HL-60/S4 treated with retinoic acid at 250 ng/mL for 4 days and 3 days (cell line): Measurements from ENCODE around the gene GMPR2.

Experiments used
- in situ Hi-C: fragments of 300-500 bp; cut with MboI; formaldehyde crosslinking; loops from 2 replicates; pipeline ENCODE4 v1.7.0; 2022; ENCODE audit warnings: low sequenced_read_pairs

The GMPR2 gene

GRCh38 chr14:24262821-24263733 is 30.3 kb downstream of the GMPR2 start, which contains the start of gene TGM1:
TSS of gene TGM1 (minus strand) at chr14:24263177. CDS start at chr14:24262352, 825 bp downstream.
- in situ Hi-C loops: no loop called here

GRCh38 chr14:24263848-24264247 is 31.1 kb downstream of the GMPR2 start:
- in situ Hi-C loops: no loop called here

DNA sequence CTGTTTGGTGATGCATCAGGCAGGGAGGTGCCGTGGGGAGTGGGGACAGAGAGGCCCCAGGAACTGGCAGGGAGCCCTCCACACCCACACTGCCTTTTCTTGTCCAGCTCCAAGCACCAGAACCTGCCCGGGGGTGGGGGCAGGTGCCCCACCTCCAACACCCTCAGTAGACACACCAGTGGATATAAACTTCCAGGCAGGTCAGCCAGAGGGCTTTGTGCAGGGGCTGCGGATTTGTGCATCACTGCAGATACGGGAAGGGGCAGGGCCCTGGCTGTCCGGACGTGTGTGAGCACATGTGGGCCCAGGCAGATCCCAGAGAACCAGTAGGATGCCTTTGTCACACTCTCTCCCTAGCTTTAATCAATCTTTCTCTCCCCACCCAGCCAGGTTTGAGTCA is 31.6 kb downstream of the GMPR2 start:
- in situ Hi-C loops: no loop called here

DNA sequence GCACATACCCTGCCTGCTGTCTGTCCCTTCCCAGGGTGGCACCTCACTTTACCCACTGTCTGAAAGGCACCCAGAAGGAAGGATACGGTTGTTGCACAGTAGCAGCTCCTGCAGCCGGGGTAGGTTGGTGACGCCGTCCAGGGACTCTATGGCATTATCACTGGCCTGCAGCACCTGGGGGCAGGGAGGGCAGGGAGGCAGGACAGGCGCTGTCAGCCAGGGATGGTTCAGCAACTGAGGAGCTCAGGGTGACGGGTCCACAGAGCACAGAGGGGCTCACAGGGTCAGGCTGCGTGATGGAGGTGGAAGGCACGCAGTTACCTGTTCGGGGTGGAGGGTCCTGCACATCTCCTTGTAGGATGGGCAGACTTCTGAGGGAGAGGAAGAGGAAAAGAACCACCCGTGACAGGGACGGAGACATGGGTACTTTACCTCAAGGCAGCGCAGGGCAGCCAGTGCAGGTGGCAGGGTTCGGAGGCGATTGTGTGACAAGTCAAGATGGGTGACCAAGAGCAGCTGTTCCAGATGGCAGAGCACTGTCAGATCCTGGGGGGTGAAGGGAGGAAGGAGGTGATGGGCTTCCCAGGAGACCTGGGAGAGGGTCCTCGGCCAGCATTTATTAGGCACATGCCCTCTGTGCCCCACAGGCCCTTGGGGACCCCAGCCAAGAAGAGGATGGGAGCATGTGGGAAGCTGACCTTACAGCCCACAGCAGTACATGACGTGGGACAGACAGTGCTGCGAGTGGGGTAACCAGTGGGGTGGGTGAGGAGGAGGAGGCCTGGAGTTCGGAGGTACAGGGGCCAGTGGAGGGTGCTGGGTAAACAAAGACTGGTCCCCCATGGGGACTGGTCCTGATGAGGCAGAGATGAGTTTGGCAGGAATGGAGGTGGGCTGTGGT is 33.9 kb downstream of the GMPR2 start:
- in situ Hi-C loops: no loop called here

DNA sequence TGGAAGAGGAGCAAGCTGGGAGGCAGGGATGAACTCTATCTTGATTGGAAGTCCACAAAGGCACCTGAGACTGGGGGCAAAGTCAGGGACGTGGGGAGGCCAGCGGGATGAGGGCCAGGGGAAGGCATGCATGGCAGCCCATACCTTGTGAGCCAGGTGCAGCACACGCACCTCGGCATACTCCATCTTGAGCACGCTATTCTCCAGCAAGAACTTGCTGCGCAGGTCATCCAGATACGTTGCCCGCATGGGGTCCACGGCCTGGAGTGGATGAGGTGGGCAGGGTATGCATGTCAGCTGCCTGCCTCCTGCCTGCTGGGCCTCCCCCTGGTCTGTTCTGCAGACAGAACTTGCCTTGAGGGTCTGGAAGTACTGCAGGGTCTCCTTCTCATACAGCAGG is 34.8 kb downstream of the GMPR2 start:
- in situ Hi-C loops: no loop called here

GRCh38 chr14:24268225-24268624 is 35.5 kb downstream of the GMPR2 start:
- in situ Hi-C loops: no loop called here

DNA sequence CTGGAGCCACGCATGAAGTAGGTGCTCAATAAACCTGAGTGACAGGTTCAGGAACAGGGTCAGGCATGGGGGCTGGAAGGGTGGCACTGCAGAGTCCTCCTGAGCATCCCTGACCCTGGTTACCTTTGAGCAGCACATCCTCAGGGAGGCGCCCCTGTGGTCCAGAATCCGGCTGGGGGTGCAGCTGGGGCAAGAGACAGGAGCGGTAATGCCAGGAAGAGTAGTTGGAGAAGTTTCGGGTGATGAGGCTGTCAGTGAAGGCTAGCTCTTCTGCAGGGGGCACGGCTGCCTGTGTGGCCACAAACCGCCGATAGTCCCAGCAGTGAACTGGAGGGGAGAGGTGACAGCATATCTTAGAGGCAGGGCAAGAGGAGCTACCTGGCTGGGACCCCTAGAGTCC is 36.6 kb downstream of the GMPR2 start:
- in situ Hi-C loops: no loop called here

DNA sequence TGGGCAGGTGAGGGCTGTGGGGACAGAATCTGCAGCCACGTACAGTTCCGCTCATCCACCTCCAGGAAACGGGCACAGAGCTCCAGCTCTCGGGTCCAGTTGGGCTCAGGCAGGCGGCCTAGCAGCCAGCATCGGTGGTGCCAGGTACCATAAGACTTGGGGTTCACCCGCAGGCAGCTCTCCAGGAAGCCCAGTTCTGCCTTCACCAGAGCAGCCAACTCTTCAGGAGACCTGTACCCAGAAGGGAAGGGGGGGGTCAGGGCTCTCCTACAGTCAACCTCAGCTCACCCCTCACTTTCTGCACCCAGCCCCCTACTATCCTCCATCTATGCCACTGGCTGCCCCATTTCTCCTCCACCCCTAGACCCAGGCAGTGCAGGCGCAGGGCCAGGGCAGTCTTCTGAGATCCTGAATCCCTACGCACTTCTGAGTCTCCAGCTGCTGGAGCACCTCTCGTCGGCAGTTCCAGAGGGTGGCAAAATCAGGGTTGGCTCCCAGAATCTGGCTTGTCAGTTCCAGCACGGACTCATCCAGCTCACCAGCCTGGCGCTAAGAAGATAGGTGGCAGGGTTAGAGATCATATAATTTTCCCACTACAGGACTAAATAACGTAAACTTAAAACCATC is 37.3 kb downstream of the GMPR2 start:
- in situ Hi-C loops: no loop called here

GRCh38 chr14:24270537-24271133 is 37.9 kb downstream of the GMPR2 start:
- in situ Hi-C loops: no loop called here

GRCh38 chr14:24271134-24271833 is 38.6 kb downstream of the GMPR2 start, which contains the start of gene RABGGTA:
TSS of gene RABGGTA (minus strand) at chr14:24271597. CDS start at chr14:24271115, 482 bp downstream.
- in situ Hi-C loops: no loop called here

DNA sequence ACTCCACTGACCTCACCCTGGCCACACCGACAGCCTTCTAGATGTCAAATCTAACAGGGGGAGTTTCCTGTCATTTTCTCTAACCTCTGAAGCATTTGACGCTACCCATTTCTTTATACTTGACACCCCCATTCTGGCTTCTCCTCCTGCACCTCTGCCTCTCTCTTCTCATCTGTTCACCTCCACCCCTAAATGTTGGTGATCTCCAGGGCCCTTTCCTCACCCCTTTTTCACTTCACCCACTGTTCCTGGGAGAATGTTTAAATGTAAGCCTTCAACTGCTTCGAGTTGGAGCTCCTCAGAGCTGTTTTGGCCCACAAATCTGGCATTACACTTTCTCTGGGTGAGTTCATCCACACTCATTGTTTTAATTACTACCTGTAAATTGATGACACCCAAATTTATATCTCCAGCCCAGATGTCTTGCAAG is 39.1 kb downstream of the GMPR2 start:
- in situ Hi-C loops: no loop called here

DNA sequence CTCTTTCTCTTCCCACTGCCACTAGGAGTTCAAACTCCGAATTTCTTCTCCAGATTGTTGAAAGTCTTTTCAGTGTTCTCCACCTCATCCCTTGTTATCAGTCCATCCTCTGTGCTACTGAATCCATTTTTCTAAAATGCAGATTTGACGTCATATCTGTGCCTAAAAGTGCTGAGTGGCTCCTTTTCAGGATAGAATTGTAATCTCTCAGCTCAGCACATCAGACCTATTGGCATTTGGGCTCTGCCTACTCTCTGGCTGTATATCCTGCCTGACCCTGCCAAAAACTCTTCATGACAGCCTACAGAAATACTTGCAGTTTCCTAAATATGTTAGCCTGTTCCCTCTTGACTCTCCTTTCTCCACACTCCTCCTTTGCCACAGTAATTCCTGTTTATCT is 39.7 kb downstream of the GMPR2 start:
- in situ Hi-C loops: no loop called here

DNA sequence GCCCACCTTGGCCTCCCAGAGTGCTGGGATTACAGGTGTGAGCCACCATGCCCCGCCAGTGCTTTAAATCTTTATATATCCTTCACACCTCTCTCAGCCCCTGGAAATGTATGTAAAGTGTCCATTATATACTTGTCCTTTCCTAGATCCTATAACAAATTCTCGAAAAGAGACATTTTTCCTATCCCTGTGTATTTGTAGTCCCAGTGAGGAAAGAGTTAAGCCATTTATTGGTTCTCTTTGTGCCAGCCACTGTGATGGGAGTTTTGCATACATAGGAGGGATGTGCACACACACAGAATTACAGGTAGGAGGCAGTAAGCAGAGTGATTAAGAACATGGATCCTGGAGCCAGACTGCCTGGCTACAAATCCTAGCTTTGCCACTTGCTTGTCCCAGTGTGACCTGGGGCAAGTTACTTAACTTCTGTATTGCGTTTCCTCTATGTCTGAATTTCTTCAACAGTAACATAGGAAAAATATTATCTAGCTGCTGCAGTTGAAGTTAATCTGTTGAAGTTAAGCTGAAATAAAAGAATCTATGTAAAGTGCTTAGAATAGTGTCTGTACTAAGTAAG is 40.8 kb downstream of the GMPR2 start:
- in situ Hi-C loops: no loop called here

DNA sequence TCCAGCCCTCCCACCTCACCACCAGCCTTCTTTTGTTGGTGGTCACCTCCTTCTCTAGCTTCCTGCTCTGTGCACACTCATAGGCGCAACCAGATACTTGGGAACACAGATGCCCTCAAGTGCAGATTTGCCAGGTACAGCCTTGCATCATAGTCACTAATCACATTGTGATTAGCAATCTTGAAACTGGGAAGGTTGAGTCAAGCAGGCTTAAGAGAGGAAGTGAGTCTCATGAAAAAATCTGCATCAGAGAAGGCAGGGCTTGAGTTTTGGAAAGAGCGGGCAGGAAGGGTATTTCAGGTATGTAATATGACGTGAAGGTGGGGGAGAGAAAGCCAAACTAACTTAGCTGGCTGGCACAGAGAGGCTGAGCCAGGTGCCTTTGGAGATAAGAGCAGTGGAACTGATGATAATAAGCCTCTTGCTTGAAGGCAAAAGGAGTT is 41.4 kb downstream of the GMPR2 start:
- in situ Hi-C loops: no loop called here

DNA sequence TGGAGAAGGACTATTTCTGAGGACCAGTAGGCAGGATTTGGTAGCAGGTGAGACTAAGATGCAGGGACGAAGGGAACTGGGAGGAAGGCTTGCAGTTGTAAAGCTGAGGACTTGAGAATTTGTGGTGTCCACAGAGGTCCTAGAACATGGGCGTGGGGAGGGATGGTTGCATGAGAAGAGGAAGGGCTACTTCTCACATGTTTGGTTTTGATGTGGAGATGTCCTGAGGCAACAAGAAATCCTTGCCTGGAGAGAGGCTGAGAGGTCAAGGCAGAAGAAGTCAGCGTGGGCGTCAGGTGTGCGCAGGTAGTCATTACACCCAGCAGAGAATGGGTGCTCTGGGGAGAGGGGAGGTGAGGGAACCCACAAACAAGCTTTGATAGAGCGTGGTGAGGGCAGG is 44.3 kb downstream of the GMPR2 start:
- in situ Hi-C loops: no loop called here

GRCh38 chr14:24277606-24278321 is 45.0 kb downstream of the GMPR2 start:
- in situ Hi-C loops: no loop called here

DNA sequence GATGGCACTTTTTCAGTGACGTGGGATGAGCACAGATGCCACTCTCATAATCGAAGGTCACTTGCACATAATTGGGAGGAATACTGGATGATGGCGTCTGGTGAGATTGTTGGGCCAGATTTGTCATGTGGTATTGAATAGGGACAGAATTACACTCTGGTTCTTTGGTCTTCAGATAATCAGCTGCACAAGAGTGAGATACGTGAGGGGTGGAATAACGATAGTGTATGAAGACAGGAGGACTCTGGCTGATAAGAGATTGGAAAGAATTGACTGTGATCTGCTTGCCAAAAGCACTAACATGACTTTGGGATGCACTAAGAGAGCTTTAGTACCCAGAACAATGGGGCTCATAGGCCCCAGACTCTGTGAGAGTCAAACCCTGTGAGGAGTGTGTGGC is 45.7 kb downstream of the GMPR2 start:
- in situ Hi-C loops: no loop called here

DNA sequence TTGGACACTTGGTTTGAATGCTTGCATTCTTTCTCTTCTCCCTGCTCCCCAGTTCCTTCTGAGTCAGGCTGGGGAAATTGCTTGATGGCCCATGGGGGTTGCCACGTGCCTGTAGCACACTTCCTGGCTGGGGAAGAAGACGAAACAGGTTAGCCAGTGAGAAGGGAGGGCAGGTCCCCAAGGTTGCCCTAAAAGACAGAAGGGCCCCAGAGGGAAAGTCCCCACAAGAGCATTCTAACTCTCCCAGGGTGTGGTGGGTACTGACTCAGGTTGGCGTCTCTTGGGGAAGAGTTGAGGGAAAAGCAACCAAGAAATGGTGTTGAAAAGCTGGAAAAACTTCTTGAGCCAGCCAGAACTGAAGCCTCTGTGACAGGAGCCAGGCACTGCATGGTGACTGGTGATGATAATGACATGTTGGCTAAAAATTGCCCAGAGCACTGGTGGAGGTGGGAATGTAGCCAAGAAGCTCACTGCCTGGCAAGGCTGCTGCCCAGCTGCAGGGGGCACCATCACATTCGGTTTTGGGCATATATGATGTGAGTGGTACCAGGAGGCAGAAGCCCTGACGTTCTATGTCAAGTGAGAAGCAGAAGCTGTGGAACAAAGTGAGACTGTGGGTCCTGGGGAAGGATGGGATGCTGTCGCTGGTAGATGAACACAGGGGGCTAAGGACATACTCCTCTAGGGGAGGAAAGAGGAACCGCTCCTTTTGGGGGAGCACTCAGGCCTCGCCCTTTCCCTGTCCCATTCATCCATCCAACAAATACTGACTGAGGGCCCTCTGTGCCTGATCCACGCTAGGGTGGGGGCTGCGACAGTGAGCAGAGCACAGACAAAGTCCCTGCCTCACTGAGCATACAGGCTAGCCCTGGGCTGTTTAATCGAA is 46.8 kb downstream of the GMPR2 start:
- in situ Hi-C loops: no loop called here
